MCF 10A (cell line): ENCODE data around the gene COL3A1. TPM values are rescaled to one million over a fixed set of nuclear protein-coding genes. Genes with fewer than 3 reads are reported as not detected.

Source experiments
- BruUV-seq: library from RNA; stranded (reverse); fragments of 400-500 nt; replicated peaks from 2 replicates; lab custom pipeline; 2021; lab: Mats Ljungman, UMichigan
- CTCF ChIA-PET: fragments of 300-600 bp; sonication (Branson Sonifier 250); formaldehyde crosslinking; extraction: SDS; loops from one replicate; lab custom pipeline; 2021; ENCODE audit warnings: antibody characterized with exemption, inconsistent platforms; lab: Yijun Ruan, JAX
- POLR2A ChIA-PET: fragments of 300-600, 350-650 bp; sonication (Branson Sonifier 250); formaldehyde crosslinking; extraction: SDS; loops from one replicate; lab custom pipeline; 2020; ENCODE audit warnings: antibody characterized with exemption, inconsistent platforms; lab: Yijun Ruan, JAX
- DNase-seq: peaks from one replicate; pipeline ENCODE4 v3.0.0-alpha.2; 2018; ENCODE audit not compliant: unreplicated experiment
- H3K27ac Mint-ChIP-seq: one replicate; pipeline ENCODE4 v1.8.0; 2022; ENCODE audit warnings: mild to moderate bottlenecking, low read depth, mixed read lengths; ENCODE audit not compliant: unreplicated experiment
- H3K27me3 Mint-ChIP-seq: one replicate; pipeline ENCODE4 v1.8.0; 2022; ENCODE audit warnings: mixed read lengths; ENCODE audit not compliant: insufficient read depth, unreplicated experiment
- H3K36me3 Mint-ChIP-seq: one replicate; pipeline ENCODE4 v1.8.0; 2022; ENCODE audit warnings: mild to moderate bottlenecking, moderate library complexity, mixed read lengths; ENCODE audit not compliant: insufficient read depth, unreplicated experiment
- H3K4me1 Mint-ChIP-seq: one replicate; pipeline ENCODE4 v1.8.0; 2022; ENCODE audit warnings: mixed read lengths; ENCODE audit not compliant: insufficient read depth, unreplicated experiment
- H3K4me3 Mint-ChIP-seq: one replicate; pipeline ENCODE4 v1.8.0; 2022; ENCODE audit warnings: mild to moderate bottlenecking, moderate library complexity, mixed read lengths; ENCODE audit not compliant: unreplicated experiment
- H3K9me3 Mint-ChIP-seq: one replicate; pipeline ENCODE4 v1.8.0; 2022; ENCODE audit warnings: mixed read lengths; ENCODE audit not compliant: unreplicated experiment
- CTCF ChIP-seq: fragments of 200-600 bp; IDR thresholded peaks from one replicate; pipeline ENCODE4 v1.8.0; 2022; ENCODE audit warnings: antibody characterized with exemption, mild to moderate bottlenecking; ENCODE audit not compliant: unreplicated experiment
- intact Hi-C: fragments of 100-400 bp; cut with micrococcal nuclease; formaldehyde crosslinking; loops from 2 replicates; pipeline ENCODE4 v1.14.1; 2022
- total RNA-seq: library from RNA; stranded (reverse); gene quantifications from 2 replicates; pipeline ENCODE4 v1.2.3, GENCODE V29; 2022

Gene COL3A1
- total RNA-seq, 1 experiment from 2014 or later, result not detected

- H3K4me3 Mint-ChIP-seq, result no peak overlapping the region
Measured at GRCh38 chr2:188969236-188969635, 4.9 kb upstream of the COL3A1 start.

GRCh38 chr2:188969651-188970050 lies 4.5 kb upstream of the COL3A1 start:
- Mint-ChIP-seq H3K36me3 (no peaks in the 10 kb centered on the region), H3K9me3 (no peaks in the 10 kb centered on the region), H3K27me3 (no peaks in the 10 kb centered on the region), H3K4me1 (no peaks in the 10 kb centered on the region), H3K4me3 (no peak overlapping the region), H3K27ac (no peak overlapping the region)
- no TSS peak for BruUV-seq
- intact Hi-C loops, result no loop called here
- CTCF ChIA-PET, result interaction anchor here (0.6 to 1.0 kb wide), 3 partner anchors 13 to 212 kb away, joined by 3 to 4 read pairs (median 3); no protein-coding TSS in a partner anchor
- no peak for DNase-seq
- POLR2A ChIA-PET, result interaction anchor here (0.6 to 0.9 kb wide), 2 partner anchors 339 to 794 kb away, joined by 3 read pairs; no protein-coding TSS in a partner anchor
- no peak for TF ChIP-seq CTCF

More at GRCh38 chr2:188969236-188969635, 4.9 kb upstream of the COL3A1 start:
- H3K9me3 Mint-ChIP-seq, result no peaks in the 10 kb centered on the region
- no peak for TF ChIP-seq CTCF
- no peak for DNase-seq
- intact Hi-C loops, result no loop called here
- no peak overlapping the region for H3K27ac Mint-ChIP-seq
- no TSS peak for BruUV-seq
- no peaks in the 10 kb centered on the region for H3K4me1 Mint-ChIP-seq
- POLR2A ChIA-PET, result interaction anchor here (0.6 kb wide), 1 partner anchor 795 kb away, joined by 3 read pairs; no protein-coding TSS in a partner anchor
- no peaks in the 10 kb centered on the region for H3K27me3 Mint-ChIP-seq
- CTCF ChIA-PET, result interaction anchor here (0.6 kb wide), 1 partner anchor 211 kb away, joined by 4 read pairs; no protein-coding TSS in a partner anchor
- H3K36me3 Mint-ChIP-seq, result no peaks in the 10 kb centered on the region

- no peak overlapping the region for H3K27ac Mint-ChIP-seq
- H3K36me3 Mint-ChIP-seq, result no peaks in the 10 kb centered on the region
- H3K4me1 Mint-ChIP-seq, result no peaks in the 10 kb centered on the region
- intact Hi-C loops, result no loop called here
- DNase-seq, result no peak
- no peaks in the 10 kb centered on the region for H3K27me3 Mint-ChIP-seq
- no peaks in the 10 kb centered on the region for H3K9me3 Mint-ChIP-seq
- H3K4me3 Mint-ChIP-seq, result no peak overlapping the region
- ChIA-PET POLR2A (interaction anchor here (0.9 kb wide), 1 partner anchor 340 kb away, joined by 3 read pairs; no protein-coding TSS in a partner anchor), CTCF (interaction anchor here (0.8 to 1.0 kb wide), 2 partner anchors 13 to 85 kb away, joined by 3 read pairs; no protein-coding TSS in a partner anchor)
- no peak for TF ChIP-seq CTCF
- no TSS peak for BruUV-seq
Measured at GRCh38 chr2:188970211-188970610, 4.0 kb upstream of the COL3A1 start.

GRCh38 chr2:188971432-188971861 lies 2.7 kb upstream of the COL3A1 start:
- Mint-ChIP-seq H3K4me1 (no peaks in the 10 kb centered on the region), H3K27ac (no peak overlapping the region)
- intact Hi-C loops, result no loop called here

More at GRCh38 chr2:188971432-188971861, 2.7 kb upstream of the COL3A1 start:
- TF ChIP-seq CTCF, result no peak
- DNase-seq, result no peak
- no TSS peak for BruUV-seq
- Mint-ChIP-seq H3K36me3 (no peaks in the 10 kb centered on the region), H3K27me3 (no peaks in the 10 kb centered on the region), H3K9me3 (no peaks in the 10 kb centered on the region), H3K4me3 (no peak overlapping the region)
- POLR2A ChIA-PET, result no interaction called here
- CTCF ChIA-PET, result interaction anchor here (0.6 to 2.1 kb wide), 3 partner anchors 11 to 446 kb away, joined by 3 to 10 read pairs (median 3); no protein-coding TSS in a partner anchor
